ENCODE results near the gene ACOXL. TPM values are rescaled to one million over a fixed set of nuclear protein-coding genes. Genes with fewer than 3 reads are reported as not detected.

Gene ACOXL
- total RNA-seq, 1 donor from 2014 or later, result not detected

GRCh38 chr2:111045771-111046444 is 313.5 kb downstream of the ACOXL start:
- Mint-ChIP-seq H3K27ac (ENCODE audit: unreplicated experiment) (no peak overlapping the region), H3K4me1 (peaks cover 14% of the 10 kb centered on the region), H3K27me3 (ENCODE audit: low read depth) (no peaks in the 10 kb centered on the region), H3K4me3 (no peak overlapping the region), H3K36me3 (ENCODE audit: low read depth) (no peaks in the 10 kb centered on the region), H3K9me3 (peaks cover 4% of the 10 kb centered on the region)
- no peak for DNase-seq (ENCODE audit: low read depth, low spot score)
- no peak for TF ChIP-seq CTCF (conservative IDR thresholded peaks at IDR 0.05)

GRCh38 chr2:111046670-111047069 is 314.3 kb downstream of the ACOXL start:
- Mint-ChIP-seq H3K9me3 (peaks cover 4% of the 10 kb centered on the region), H3K27ac (ENCODE audit: unreplicated experiment) (no peak overlapping the region), H3K4me3 (no peak overlapping the region), H3K27me3 (ENCODE audit: low read depth) (no peaks in the 10 kb centered on the region), H3K36me3 (ENCODE audit: low read depth) (no peaks in the 10 kb centered on the region), H3K4me1 (peaks cover 14% of the 10 kb centered on the region)
- no peak for DNase-seq (ENCODE audit: low read depth, low spot score)
- no peak for TF ChIP-seq CTCF (conservative IDR thresholded peaks at IDR 0.05)

GRCh38 chr2:111048856-111049768 is 316.7 kb downstream of the ACOXL start:
- H3K27me3 Mint-ChIP-seq (ENCODE audit: low read depth), result no peaks in the 10 kb centered on the region
- H3K9me3 Mint-ChIP-seq, result peaks cover 4% of the 10 kb centered on the region
- H3K27ac Mint-ChIP-seq (ENCODE audit: unreplicated experiment), result peak overlapping the region; percentile 40
- H3K4me1 Mint-ChIP-seq, result peaks cover under 1% of the 10 kb centered on the region
- TF ChIP-seq CTCF (conservative IDR thresholded peaks at IDR 0.05), result no peak
- H3K36me3 Mint-ChIP-seq (ENCODE audit: low read depth), result no peaks in the 10 kb centered on the region
- no peak overlapping the region for H3K4me3 Mint-ChIP-seq
- no peak for DNase-seq (ENCODE audit: low read depth, low spot score)

GRCh38 chr2:111049792-111050640 is 317.6 kb downstream of the ACOXL start:
- no peak for DNase-seq (ENCODE audit: low read depth, low spot score)
- Mint-ChIP-seq H3K27me3 (ENCODE audit: low read depth) (no peaks in the 10 kb centered on the region), H3K4me1 (peaks cover 10% of the 10 kb centered on the region), H3K4me3 (no peak overlapping the region), H3K27ac (ENCODE audit: unreplicated experiment) (no peak overlapping the region), H3K36me3 (ENCODE audit: low read depth) (no peaks in the 10 kb centered on the region), H3K9me3 (peaks cover 7% of the 10 kb centered on the region)
- TF ChIP-seq CTCF (conservative IDR thresholded peaks at IDR 0.05), result no peak

- Mint-ChIP-seq H3K9me3 (peaks cover 7% of the 10 kb centered on the region), H3K36me3 (ENCODE audit: low read depth) (no peaks in the 10 kb centered on the region), H3K27me3 (ENCODE audit: low read depth) (no peaks in the 10 kb centered on the region), H3K4me1 (peaks cover 15% of the 10 kb centered on the region), H3K4me3 (no peak overlapping the region), H3K27ac (ENCODE audit: unreplicated experiment) (no peak overlapping the region)
- TF ChIP-seq CTCF (conservative IDR thresholded peaks at IDR 0.05), result no peak
- DNase-seq (ENCODE audit: low read depth, low spot score), result no peak
These were observed 318.5 kb downstream of the ACOXL start for GRCh38 chr2:111050701-111051376.

Data from neural crest cell (in vitro differentiated cells).